Kidney epithelial cell (primary cell): ENCODE measurements around the gene TPRG1. TPM values are rescaled to one million over a fixed set of nuclear protein-coding genes. Genes with fewer than 3 reads are reported as not detected.

ENCODE experiments used
- DNase-seq: peaks from one replicate; pipeline ENCODE4 v3.0.0-alpha.2; 2010; ENCODE audit warnings: low read depth
- H3K27me3 ChIP-seq: 2 replicates; pipeline ENCODE4 v1.6.0; 2011; ENCODE audit warnings: low read length; ENCODE audit not compliant: control insufficient read depth, insufficient read depth
- H3K36me3 ChIP-seq: 2 replicates; pipeline ENCODE4 v1.5.1; 2011; ENCODE audit warnings: low read length; ENCODE audit not compliant: control insufficient read depth, insufficient read depth
- H3K4me3 ChIP-seq: 2 replicates; pipeline ENCODE4 v1.5.1; 2011; ENCODE audit warnings: low read depth, mild to moderate bottlenecking, control low read depth, low read length
- CTCF ChIP-seq: IDR thresholded peaks from 2 replicates; pipeline ENCODE4 v1.5.1; 2011; ENCODE audit warnings: mild to moderate bottlenecking, moderate library complexity, low read length, control low read depth, inconsistent platforms; ENCODE audit not compliant: insufficient read depth, poor library complexity, severe bottlenecking
- total RNA-seq: library from RNA; depleted of rRNA; stranded (reverse); fragments of >200 nt; gene quantifications from 2 replicates; pipeline ENCODE4 v1.2.3, GENCODE V29; 2015

The TPRG1 gene
- total RNA-seq, 1 donor from 2014 or later: 1.4 TPM

- TF ChIP-seq CTCF: no peak
- Histone ChIP-seq H3K36me3 (no peaks in the 10 kb centered on the region), H3K4me3 (no peak overlapping the region), H3K27me3 (peaks cover 11% of the 10 kb centered on the region)
- no peak for DNase-seq
Measured at GRCh38 chr3:189334064-189334920, 162.5 kb downstream of the TPRG1 start.

- TF ChIP-seq CTCF: no peak
- no peak overlapping the region for H3K4me3 ChIP-seq
- H3K27me3 ChIP-seq: peaks cover 9% of the 10 kb centered on the region
- no peaks in the 10 kb centered on the region for H3K36me3 ChIP-seq
- DNase-seq: no peak
Measured at GRCh38 chr3:189337673-189338091, 165.9 kb downstream of the TPRG1 start.

- TF ChIP-seq CTCF: no peak
- no peak for DNase-seq
Measured at GRCh38 chr3:189338366-189338765, 166.6 kb downstream of the TPRG1 start.

GRCh38 chr3:189339996-189340395 is 168.2 kb downstream of the TPRG1 start:
- DNase-seq: no peak
- Histone ChIP-seq H3K27me3 (peaks cover 12% of the 10 kb centered on the region), H3K36me3 (no peaks in the 10 kb centered on the region), H3K4me3 (no peak overlapping the region)
- TF ChIP-seq CTCF: no peak

More at GRCh38 chr3:189338366-189338765, 166.6 kb downstream of the TPRG1 start:
- Histone ChIP-seq H3K4me3 (no peak overlapping the region), H3K27me3 (peaks cover 11% of the 10 kb centered on the region), H3K36me3 (no peaks in the 10 kb centered on the region)

GRCh38 chr3:189340680-189341460 is 169.1 kb downstream of the TPRG1 start:
- H3K4me3 ChIP-seq: no peak overlapping the region
- no peaks in the 10 kb centered on the region for H3K36me3 ChIP-seq
- TF ChIP-seq CTCF: peak; percentile 37
- DNase-seq: no peak
- peaks cover 12% of the 10 kb centered on the region for H3K27me3 ChIP-seq
